ENCODE measurements around the gene SERINC2.

DNA sequence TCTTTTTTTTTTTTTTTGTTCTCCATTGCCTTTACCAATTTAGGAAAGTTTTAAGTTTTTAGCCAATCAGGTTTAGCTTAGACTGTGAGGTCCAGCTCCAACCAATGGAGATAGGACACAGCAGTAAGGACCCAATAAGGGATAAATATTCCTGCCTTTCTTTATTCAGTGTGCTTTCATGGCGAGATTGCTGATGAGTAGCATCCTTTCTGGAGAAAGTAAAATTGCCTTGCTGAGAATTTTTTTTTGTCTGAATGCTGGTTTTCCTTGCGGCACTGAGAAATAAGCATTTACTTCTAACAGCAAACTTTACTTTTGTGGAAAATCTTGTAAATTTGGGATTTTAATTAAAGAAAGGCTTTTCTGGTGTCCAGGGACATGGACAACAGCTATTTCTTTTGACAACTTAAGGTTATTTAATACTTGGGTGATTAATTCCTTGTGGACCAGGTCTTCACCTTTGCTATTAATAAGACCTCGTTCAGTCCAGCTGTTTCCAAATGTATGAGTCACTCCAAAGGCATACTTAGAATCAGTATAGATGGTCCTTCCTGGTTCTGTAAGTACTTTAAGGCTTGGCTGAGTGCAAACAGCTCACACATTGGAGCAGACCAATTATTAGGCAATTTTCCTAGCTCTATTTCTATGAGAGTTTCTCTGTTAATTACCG is 54.1 kb downstream of the SERINC2 start:
- TF ChIP-seq ASH1L (IDR thresholded peaks at IDR 0.05; ENCODE audit: borderline replicate concordance, low read depth, partially characterized antibody) = no peak
- no peak for TF ChIP-seq ZFX (CRISPR knock-in tag; IDR thresholded peaks at IDR 0.05)
- TF ChIP-seq, protein P1, sequence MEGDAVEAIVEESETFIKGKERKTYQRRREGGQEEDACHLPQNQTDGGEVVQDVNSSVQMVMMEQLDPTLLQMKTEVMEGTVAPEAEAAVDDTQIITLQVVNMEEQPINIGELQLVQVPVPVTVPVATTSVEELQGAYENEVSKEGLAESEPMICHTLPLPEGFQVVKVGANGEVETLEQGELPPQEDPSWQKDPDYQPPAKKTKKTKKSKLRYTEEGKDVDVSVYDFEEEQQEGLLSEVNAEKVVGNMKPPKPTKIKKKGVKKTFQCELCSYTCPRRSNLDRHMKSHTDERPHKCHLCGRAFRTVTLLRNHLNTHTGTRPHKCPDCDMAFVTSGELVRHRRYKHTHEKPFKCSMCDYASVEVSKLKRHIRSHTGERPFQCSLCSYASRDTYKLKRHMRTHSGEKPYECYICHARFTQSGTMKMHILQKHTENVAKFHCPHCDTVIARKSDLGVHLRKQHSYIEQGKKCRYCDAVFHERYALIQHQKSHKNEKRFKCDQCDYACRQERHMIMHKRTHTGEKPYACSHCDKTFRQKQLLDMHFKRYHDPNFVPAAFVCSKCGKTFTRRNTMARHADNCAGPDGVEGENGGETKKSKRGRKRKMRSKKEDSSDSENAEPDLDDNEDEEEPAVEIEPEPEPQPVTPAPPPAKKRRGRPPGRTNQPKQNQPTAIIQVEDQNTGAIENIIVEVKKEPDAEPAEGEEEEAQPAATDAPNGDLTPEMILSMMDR (IDR thresholded peaks at IDR 0.05 in 2 of 3, conservative IDR thresholded peaks at IDR 0.05 in 1 of 3; ENCODE audit: insufficient read depth in 2 of 3, low read depth in 1 of 3, low read length in 3 of 3) = no peak
- TF ChIP-seq NFE2 (IDR thresholded peaks at IDR 0.05; ENCODE audit: low read depth) = no peak
- TF ChIP-seq, protein P2, sequence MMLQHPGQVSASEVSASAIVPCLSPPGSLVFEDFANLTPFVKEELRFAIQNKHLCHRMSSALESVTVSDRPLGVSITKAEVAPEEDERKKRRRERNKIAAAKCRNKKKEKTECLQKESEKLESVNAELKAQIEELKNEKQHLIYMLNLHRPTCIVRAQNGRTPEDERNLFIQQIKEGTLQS (IDR thresholded peaks at IDR 0.05) = 0 out of 2 replicates have a peak, but pooled peaks have one; percentile 30
- TF ChIP-seq, protein P2 (CRISPR knock-in tag; conservative IDR thresholded peaks at IDR 0.05) = no peak
- TF ChIP-seq, protein P3, sequence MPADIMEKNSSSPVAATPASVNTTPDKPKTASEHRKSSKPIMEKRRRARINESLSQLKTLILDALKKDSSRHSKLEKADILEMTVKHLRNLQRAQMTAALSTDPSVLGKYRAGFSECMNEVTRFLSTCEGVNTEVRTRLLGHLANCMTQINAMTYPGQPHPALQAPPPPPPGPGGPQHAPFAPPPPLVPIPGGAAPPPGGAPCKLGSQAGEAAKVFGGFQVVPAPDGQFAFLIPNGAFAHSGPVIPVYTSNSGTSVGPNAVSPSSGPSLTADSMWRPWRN (IDR thresholded peaks at IDR 0.05; ENCODE audit: low read depth) = no peak
- no peak for TF ChIP-seq JUN (IDR thresholded peaks at IDR 0.05; ENCODE audit: borderline replicate concordance, low read depth, low read length)
- TF ChIP-seq JUN (CRISPR knock-in tag; IDR thresholded peaks at IDR 0.05; ENCODE audit: borderline replicate concordance) = no peak

All from K562 (cell line).